Measurements from ENCODE around the gene OR2L13. TPM values are rescaled to one million over a fixed set of nuclear protein-coding genes. Genes with fewer than 3 reads are reported as not detected.

The OR2L13 gene
- total and polyA plus RNA-seq, 2 of the 4 experiments (the other 2 are of a cell fraction): not detected

DNA sequence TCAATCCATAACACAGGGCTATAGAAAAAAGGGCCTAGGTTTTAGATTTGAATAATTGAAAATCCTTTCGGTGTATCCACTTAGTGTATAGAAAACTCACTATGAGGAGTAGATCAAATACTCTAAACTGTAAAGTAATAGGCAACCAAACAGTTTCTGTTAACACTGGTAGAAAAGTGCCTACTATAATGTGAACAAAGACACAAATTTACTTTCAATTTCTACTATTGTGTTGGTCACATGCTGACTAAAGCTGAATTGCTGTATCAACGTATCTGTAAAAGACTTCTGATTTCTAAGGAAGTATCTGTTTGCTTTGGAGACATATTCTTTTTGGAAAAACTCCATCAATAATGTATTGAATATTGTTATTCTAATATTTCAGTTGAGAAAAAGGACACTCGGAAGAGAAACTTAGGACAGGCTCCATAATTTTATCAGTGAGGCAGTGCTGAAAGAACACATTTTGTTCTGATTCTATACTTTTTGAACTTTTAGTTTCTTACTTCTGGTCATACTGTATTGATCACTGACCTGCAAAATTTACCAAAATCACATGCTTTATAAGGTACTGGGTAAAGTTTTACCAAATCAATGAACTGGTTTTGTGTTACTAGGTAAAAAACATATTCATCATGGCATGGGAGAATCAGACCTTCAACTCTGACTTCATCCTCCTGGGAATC is 49.7 kb downstream of the OR2L13 start, which contains the start of gene OR2M5:
TSS of gene OR2M5 (plus strand) at position 636 of the 686 bp plus-strand sequence. CDS start at position 636, 0 bp downstream.
- dilution Hi-C loops (cut with HindIII; ENCODE audit: low sequenced_read_pairs, unreplicated experiment) (no loop called here), intact Hi-C loops (cut with micrococcal nuclease) (no loop called here), in situ Hi-C loops (cut with MboI; ENCODE audit: low sequenced_read_pairs) (no loop called here)
- Histone ChIP-seq H3K9ac (ENCODE audit: low read depth, low read length) (no peak within 1 kb of the TSS), H4K5ac (ENCODE audit: low read depth, low read length) (no peak within 1 kb of the TSS), H3K4ac (ENCODE audit: low read depth, low read length) (no peak within 1 kb of the TSS), H2BK20ac (ENCODE audit: low read depth, low read length) (no peak within 1 kb of the TSS), H2AK5ac (ENCODE audit: low read depth, low read length) (no peak within 1 kb of the TSS), H3K14ac (replicated peaks; ENCODE audit: low read depth, low read length) (no peak within 1 kb of the TSS), H3K23ac (ENCODE audit: low read depth, low read length) (no peak within 1 kb of the TSS), H3K79me1 (ENCODE audit: low read depth in 1 of 2, low read length in 2 of 2) (no peaks in the 10 kb centered on the region), H4K8ac (ENCODE audit: low read depth in 2 of 2, low read length in 2 of 2) (no peak within 1 kb of the TSS), H3K4me3 (ENCODE audit: insufficient read depth, low read depth, low read length) (no peak within 1 kb of the TSS), H3K18ac (ENCODE audit: low read depth, low read length) (no peak within 1 kb of the TSS), H3K27me3 (ENCODE audit: control insufficient read depth, insufficient read depth, low read length) (no peaks in the 10 kb centered on the region), H3K36me3 (ENCODE audit: control insufficient read depth, insufficient read depth, low read length) (no peaks in the 10 kb centered on the region), H3K4me1 (ENCODE audit: control insufficient read depth, insufficient read depth, low read length) (no peaks in the 10 kb centered on the region), H2BK120ac (ENCODE audit: low read depth, low read length) (no peak within 1 kb of the TSS), H4K91ac (ENCODE audit: insufficient read depth, low read depth, low read length) (no peak within 1 kb of the TSS), H2BK5ac (ENCODE audit: low read depth, low read length, poor library complexity, severe bottlenecking) (no peak within 1 kb of the TSS), H3K9me3 (ENCODE audit: control insufficient read depth, insufficient read depth, low read length) (peaks cover 7% of the 10 kb centered on the region; the same call in 1 of the 2 replicates), H3K9me1 (ENCODE audit: insufficient read depth, low read length) (no peaks in the 10 kb centered on the region), H4K20me1 (ENCODE audit: insufficient read depth, low read length) (no peaks in the 10 kb centered on the region), H2BK15ac (ENCODE audit: low read depth, low read length) (no peak within 1 kb of the TSS), H2AFZ (replicated peaks; ENCODE audit: low read length, poor library complexity) (no peak within 1 kb of the TSS), H2AK9ac (replicated peaks; ENCODE audit: low read depth, low read length, poor library complexity) (no peak within 1 kb of the TSS), H3K27ac (ENCODE audit: insufficient read depth, low read length) (no peak within 1 kb of the TSS), H3K56ac (ENCODE audit: extremely low read depth, insufficient read depth, low read length) (no peak within 1 kb of the TSS), H3K4me2 (ENCODE audit: low read depth, low read length) (no peak within 1 kb of the TSS)
- ChIA-PET POLR2A (ENCODE audit: unreplicated experiment) (no interaction called here), CTCF (no interaction called here)
- BruUV-seq (replicated peaks): no TSS peak
- TF ChIP-seq, protein P1, sequence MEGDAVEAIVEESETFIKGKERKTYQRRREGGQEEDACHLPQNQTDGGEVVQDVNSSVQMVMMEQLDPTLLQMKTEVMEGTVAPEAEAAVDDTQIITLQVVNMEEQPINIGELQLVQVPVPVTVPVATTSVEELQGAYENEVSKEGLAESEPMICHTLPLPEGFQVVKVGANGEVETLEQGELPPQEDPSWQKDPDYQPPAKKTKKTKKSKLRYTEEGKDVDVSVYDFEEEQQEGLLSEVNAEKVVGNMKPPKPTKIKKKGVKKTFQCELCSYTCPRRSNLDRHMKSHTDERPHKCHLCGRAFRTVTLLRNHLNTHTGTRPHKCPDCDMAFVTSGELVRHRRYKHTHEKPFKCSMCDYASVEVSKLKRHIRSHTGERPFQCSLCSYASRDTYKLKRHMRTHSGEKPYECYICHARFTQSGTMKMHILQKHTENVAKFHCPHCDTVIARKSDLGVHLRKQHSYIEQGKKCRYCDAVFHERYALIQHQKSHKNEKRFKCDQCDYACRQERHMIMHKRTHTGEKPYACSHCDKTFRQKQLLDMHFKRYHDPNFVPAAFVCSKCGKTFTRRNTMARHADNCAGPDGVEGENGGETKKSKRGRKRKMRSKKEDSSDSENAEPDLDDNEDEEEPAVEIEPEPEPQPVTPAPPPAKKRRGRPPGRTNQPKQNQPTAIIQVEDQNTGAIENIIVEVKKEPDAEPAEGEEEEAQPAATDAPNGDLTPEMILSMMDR (conservative IDR thresholded peaks at IDR 0.05; ENCODE audit: low read depth, low read length): no peak
- TF ChIP-seq, protein P2, sequence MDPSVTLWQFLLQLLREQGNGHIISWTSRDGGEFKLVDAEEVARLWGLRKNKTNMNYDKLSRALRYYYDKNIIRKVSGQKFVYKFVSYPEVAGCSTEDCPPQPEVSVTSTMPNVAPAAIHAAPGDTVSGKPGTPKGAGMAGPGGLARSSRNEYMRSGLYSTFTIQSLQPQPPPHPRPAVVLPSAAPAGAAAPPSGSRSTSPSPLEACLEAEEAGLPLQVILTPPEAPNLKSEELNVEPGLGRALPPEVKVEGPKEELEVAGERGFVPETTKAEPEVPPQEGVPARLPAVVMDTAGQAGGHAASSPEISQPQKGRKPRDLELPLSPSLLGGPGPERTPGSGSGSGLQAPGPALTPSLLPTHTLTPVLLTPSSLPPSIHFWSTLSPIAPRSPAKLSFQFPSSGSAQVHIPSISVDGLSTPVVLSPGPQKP (IDR thresholded peaks at IDR 0.05; ENCODE audit: borderline replicate concordance, low read depth, low read length): no peak
- no peak for TF ChIP-seq RFX5 (IDR thresholded peaks at IDR 0.05; ENCODE audit: low read depth, low read length)
- WGBS, 2 experiments (ENCODE audit: extremely low coverage in 2 of 2, insufficient read length in 1 of 2): no CpG with 5 or more reads among the region's 3 CpGs
- ATAC-seq (ENCODE audit: low read depth) (no peak), DNase-seq (no peak)

Small RNA genes within 50 kb of the gene (microRNA-seq; reads per million reads assigned to microRNA genes)
- not detected for gene RF00019 (ENCODE audit: insufficient read depth, insufficient read length)

Small RNA genes within 50 kb of the gene (small RNA-seq; reads per million reads assigned to genes)
- gene RF00019: 0 reads per million in 5 experiments

Other genes with a start within 250 kb of the OR2L13 start
- 0.54 and 1.1 TPM in 2 replicates for gene TRIM58, start 238.0 kb upstream of the OR2L13 start, total RNA-seq (2012; rRNA removed)
- gene TRIM58, start 238.0 kb upstream of the OR2L13 start, polyA plus RNA-seq (2012; rRNA removed): 0.79 and 0.91 TPM in 2 replicates
- gene OR2W3, start 199.6 kb upstream of the OR2L13 start, total RNA-seq (2012; rRNA removed): 0.28 and 0.54 TPM in 2 replicates
- 0.63 and 0.90 TPM in 2 replicates for gene OR2W3, start 199.6 kb upstream of the OR2L13 start, polyA plus RNA-seq (2012; rRNA removed)
- gene OR2T8, start 174.9 kb upstream of the OR2L13 start, total RNA-seq (2012; rRNA removed): not detected in 2 replicates
- not detected in 2 replicates for gene OR2T8, start 174.9 kb upstream of the OR2L13 start, polyA plus RNA-seq (2012; rRNA removed)
- not detected in 2 replicates for gene OR2AJ1, start 170.3 kb upstream of the OR2L13 start, total RNA-seq (2012; rRNA removed)
- not detected in 2 replicates for gene OR2AJ1, start 170.3 kb upstream of the OR2L13 start, polyA plus RNA-seq (2012; rRNA removed)
- not detected in 2 replicates for gene OR2L8, start 146.3 kb upstream of the OR2L13 start, total RNA-seq (2012; rRNA removed)
- gene OR2L8, start 146.3 kb upstream of the OR2L13 start, polyA plus RNA-seq (2012; rRNA removed): not detected in 2 replicates
- not detected in 2 replicates for gene OR2AK2, start 130.0 kb upstream of the OR2L13 start, total RNA-seq (2012; rRNA removed)
- not detected in 2 replicates for gene OR2AK2, start 130.0 kb upstream of the OR2L13 start, polyA plus RNA-seq (2012; rRNA removed)
- not detected in 2 replicates for gene OR2L5, start 81.5 kb upstream of the OR2L13 start, total RNA-seq (2012; rRNA removed)
- gene OR2L5, start 81.5 kb upstream of the OR2L13 start, polyA plus RNA-seq (2012; rRNA removed): not detected in 2 replicates
- not detected in 2 replicates for gene OR2L2, start 65.1 kb upstream of the OR2L13 start, total RNA-seq (2012; rRNA removed)
- gene OR2L2, start 65.1 kb upstream of the OR2L13 start, polyA plus RNA-seq (2012; rRNA removed): not detected in 2 replicates
- not detected in 2 replicates for gene OR2L3, start 48.3 kb upstream of the OR2L13 start, total RNA-seq (2012; rRNA removed)
- gene OR2L3, start 48.3 kb upstream of the OR2L13 start, polyA plus RNA-seq (2012; rRNA removed): not detected in 2 replicates
- gene OR2M5, start 50.0 kb downstream of the OR2L13 start, total RNA-seq (2012; rRNA removed): not detected in 2 replicates
- not detected in 2 replicates for gene OR2M5, start 50.0 kb downstream of the OR2L13 start, polyA plus RNA-seq (2012; rRNA removed)
- not detected in 2 replicates for gene OR2M2, start 79.6 kb downstream of the OR2L13 start, total RNA-seq (2012; rRNA removed)
- not detected in 2 replicates for gene OR2M2, start 79.6 kb downstream of the OR2L13 start, polyA plus RNA-seq (2012; rRNA removed)
- gene OR2M3, start 102.1 kb downstream of the OR2L13 start, total RNA-seq (2012; rRNA removed): not detected in 2 replicates
- not detected in 2 replicates for gene OR2M3, start 102.1 kb downstream of the OR2L13 start, polyA plus RNA-seq (2012; rRNA removed)
- not detected in 2 replicates for gene OR2M4, start 136.2 kb downstream of the OR2L13 start, total RNA-seq (2012; rRNA removed)
- not detected in 2 replicates for gene OR2M4, start 136.2 kb downstream of the OR2L13 start, polyA plus RNA-seq (2012; rRNA removed)
- gene OR2T33, start 182.8 kb downstream of the OR2L13 start, total RNA-seq (2012; rRNA removed): not detected in 2 replicates
- gene OR2T33, start 182.8 kb downstream of the OR2L13 start, polyA plus RNA-seq (2012; rRNA removed): not detected in 2 replicates
- not detected in 2 replicates for gene OR2T12, start 208.2 kb downstream of the OR2L13 start, total RNA-seq (2012; rRNA removed)
- gene OR2T12, start 208.2 kb downstream of the OR2L13 start, polyA plus RNA-seq (2012; rRNA removed): not detected in 2 replicates
- not detected in 2 replicates for gene OR2M7, start 229.4 kb downstream of the OR2L13 start, total RNA-seq (2012; rRNA removed)
- gene OR2M7, start 229.4 kb downstream of the OR2L13 start, polyA plus RNA-seq (2012; rRNA removed): not detected in 2 replicates

All from IMR-90 (cell line).